Activated CD4-positive, alpha-beta memory T cell treated with anti-CD3 and anti-CD28 coated beads for 36 hours (primary cell): ENCODE data around the gene DNPEP. TPM values are rescaled to one million over a fixed set of nuclear protein-coding genes. Genes with fewer than 3 reads are reported as not detected.

Experiments
- total RNA-seq, 2 experiments: library from RNA; stranded (reverse); gene quantifications; one replicate each; pipeline ENCODE4 v1.2.3, GENCODE V29; 2021

Gene DNPEP
- total RNA-seq, 2 experiments from 2014 or later, result 71.6 to 74.2 TPM

Other genes starting within 250 kb of the DNPEP start
- gene NHEJ1, start 227.1 kb downstream of the DNPEP start, total RNA-seq, result 10 to 100 TPM; 17.7 to 18.6 TPM
- gene SLC23A3, start 217.9 kb downstream of the DNPEP start, total RNA-seq, result 1 to 10 TPM; 1.1 to 2.3 TPM
- 10 to 100 TPM; 42.0 to 43.4 TPM for gene CNPPD1, start 211.0 kb downstream of the DNPEP start, total RNA-seq
- 10 to 100 TPM; 60.3 to 67.9 TPM for gene RETREG2, start 209.6 kb downstream of the DNPEP start, total RNA-seq
- 10 to 100 TPM; 31.9 to 34.4 TPM for gene ZFAND2B, start 181.1 kb downstream of the DNPEP start, total RNA-seq
- 10 to 100 TPM; 11.5 to 11.7 TPM for gene ABCB6, start 169.0 kb downstream of the DNPEP start, total RNA-seq
- 10 to 100 TPM; 34.7 to 39.5 TPM for gene ATG9A, start 158.3 kb downstream of the DNPEP start, total RNA-seq
- 10 to 100 TPM; 97.0 to 97.5 TPM for gene ANKZF1, start 158.1 kb downstream of the DNPEP start, total RNA-seq
- 1 to 10 TPM; 4.8 to 4.9 TPM for gene GLB1L, start 142.5 kb downstream of the DNPEP start, total RNA-seq
- 10 to 100 TPM; 37.1 to 37.8 TPM for gene STK16, start 142.4 kb downstream of the DNPEP start, total RNA-seq
- gene TUBA4B, start 134.7 kb downstream of the DNPEP start, total RNA-seq, result not detected
- 100 to 1,000 TPM; 219 to 229 TPM for gene TUBA4A, start 134.0 kb downstream of the DNPEP start, total RNA-seq
- gene DNAJB2, start 108.5 kb downstream of the DNPEP start, total RNA-seq, result 10 to 100 TPM; 37.3 to 39.1 TPM
- gene PTPRN, start 78.5 kb downstream of the DNPEP start, total RNA-seq, result under 1 TPM in 1 of 2 experiments, not detected in 1; 0.24 TPM
- gene RESP18, start 55.2 kb downstream of the DNPEP start, total RNA-seq, result not detected
- not detected for gene DES, start 30.5 kb upstream of the DNPEP start, total RNA-seq
- 1 to 10 TPM; 1.1 to 1.7 TPM for gene SPEG, start 46.9 kb upstream of the DNPEP start, total RNA-seq
- 10 to 100 TPM; 37.1 to 37.4 TPM for gene GMPPA, start 111.0 kb upstream of the DNPEP start, total RNA-seq
- under 1 TPM in 1 of 2 experiments, not detected in 1; 0.07 TPM for gene ASIC4, start 126.6 kb upstream of the DNPEP start, total RNA-seq
- gene CHPF, start 155.9 kb upstream of the DNPEP start, total RNA-seq, result 10 to 100 TPM; 19.9 to 21.0 TPM
- 1 to 10 TPM; 2.6 to 4.4 TPM for gene TMEM198, start 156.1 kb upstream of the DNPEP start, total RNA-seq
- under 1 TPM; 0.83 to 0.94 TPM for gene OBSL1, start 183.6 kb upstream of the DNPEP start, total RNA-seq
- gene INHA, start 184.4 kb upstream of the DNPEP start, total RNA-seq, result not detected
- 10 to 100 TPM; 28.7 to 28.9 TPM for gene STK11IP, start 209.9 kb upstream of the DNPEP start, total RNA-seq
- gene SLC4A3, start 239.7 kb upstream of the DNPEP start, total RNA-seq, result not detected